Fibroblast of the aortic adventitia (primary cell): ENCODE results near the gene SPTBN4. TPM values are rescaled to one million over a fixed set of nuclear protein-coding genes. Genes with fewer than 3 reads are reported as not detected.
A peak's percentile ranks its signal among the peaks of the same experiment; 100 is the strongest.

ENCODE experiments used
- DNase-seq: peaks from one replicate; pipeline ENCODE4 v3.0.0-alpha.2; 2010; ENCODE audit warnings: low read depth
- H3K4me3 ChIP-seq: 2 replicates; pipeline ENCODE4 v1.5.1; 2011; ENCODE audit warnings: low read depth, mild to moderate bottlenecking, control low read depth, low read length, moderate library complexity
- total RNA-seq: library from RNA; depleted of rRNA; stranded (reverse); fragments of >200 nt; gene quantifications from 2 replicates; pipeline ENCODE4 v1.2.3, GENCODE V29; 2012; ENCODE audit warnings: low replicate concordance
- TF ChIP-seq, protein P1 (sequence below): IDR thresholded peaks from 2 replicates; pipeline ENCODE4 v1.5.1; 2011; ENCODE audit warnings: mild to moderate bottlenecking, low read length, control low read depth, inconsistent platforms; ENCODE audit not compliant: insufficient read depth

The SPTBN4 gene
- 3.5 and 9.5 TPM in 2 replicates for total RNA-seq

- DNase-seq = no peak
- TF ChIP-seq, protein P1, sequence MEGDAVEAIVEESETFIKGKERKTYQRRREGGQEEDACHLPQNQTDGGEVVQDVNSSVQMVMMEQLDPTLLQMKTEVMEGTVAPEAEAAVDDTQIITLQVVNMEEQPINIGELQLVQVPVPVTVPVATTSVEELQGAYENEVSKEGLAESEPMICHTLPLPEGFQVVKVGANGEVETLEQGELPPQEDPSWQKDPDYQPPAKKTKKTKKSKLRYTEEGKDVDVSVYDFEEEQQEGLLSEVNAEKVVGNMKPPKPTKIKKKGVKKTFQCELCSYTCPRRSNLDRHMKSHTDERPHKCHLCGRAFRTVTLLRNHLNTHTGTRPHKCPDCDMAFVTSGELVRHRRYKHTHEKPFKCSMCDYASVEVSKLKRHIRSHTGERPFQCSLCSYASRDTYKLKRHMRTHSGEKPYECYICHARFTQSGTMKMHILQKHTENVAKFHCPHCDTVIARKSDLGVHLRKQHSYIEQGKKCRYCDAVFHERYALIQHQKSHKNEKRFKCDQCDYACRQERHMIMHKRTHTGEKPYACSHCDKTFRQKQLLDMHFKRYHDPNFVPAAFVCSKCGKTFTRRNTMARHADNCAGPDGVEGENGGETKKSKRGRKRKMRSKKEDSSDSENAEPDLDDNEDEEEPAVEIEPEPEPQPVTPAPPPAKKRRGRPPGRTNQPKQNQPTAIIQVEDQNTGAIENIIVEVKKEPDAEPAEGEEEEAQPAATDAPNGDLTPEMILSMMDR = no peak
- H3K4me3 ChIP-seq = peak within 1 kb of the TSS; percentile 53
Observed at GRCh38 chr19:40466985-40467734, at the start of gene SPTBN4. TSS of gene SPTBN4 (plus strand) at chr19:40467001. CDS start at chr19:40472622, 5,621 bp downstream.

GRCh38 chr19:40417643-40417981 is 49.2 kb upstream of the SPTBN4 start:
- no peak for DNase-seq
- H3K4me3 ChIP-seq = no peak overlapping the region
- TF ChIP-seq, protein P1 = no peak

DNA sequence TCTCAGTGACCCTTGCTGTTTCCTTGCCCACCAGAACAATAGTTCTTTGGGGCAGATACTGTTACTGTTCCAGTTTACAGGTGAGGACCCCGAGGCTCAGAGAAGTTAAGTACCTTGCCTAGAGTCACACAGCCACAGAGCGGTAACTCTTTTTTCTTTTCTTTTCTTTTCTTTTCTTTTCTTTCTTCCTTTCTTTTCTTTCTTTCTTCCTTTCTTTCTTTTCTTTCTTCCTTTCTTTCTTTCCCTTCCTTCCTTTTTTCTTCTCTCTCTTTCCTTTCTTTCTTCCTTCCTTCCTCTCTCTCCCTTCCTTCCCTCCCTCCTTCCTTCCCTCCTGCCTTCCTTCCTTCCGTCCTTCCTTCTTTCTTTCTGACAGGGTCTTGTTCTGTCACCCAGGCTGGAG is 48.8 kb upstream of the SPTBN4 start:
- TF ChIP-seq, protein P1 = no peak
- H3K4me3 ChIP-seq = no peak overlapping the region
- no peak for DNase-seq

DNA sequence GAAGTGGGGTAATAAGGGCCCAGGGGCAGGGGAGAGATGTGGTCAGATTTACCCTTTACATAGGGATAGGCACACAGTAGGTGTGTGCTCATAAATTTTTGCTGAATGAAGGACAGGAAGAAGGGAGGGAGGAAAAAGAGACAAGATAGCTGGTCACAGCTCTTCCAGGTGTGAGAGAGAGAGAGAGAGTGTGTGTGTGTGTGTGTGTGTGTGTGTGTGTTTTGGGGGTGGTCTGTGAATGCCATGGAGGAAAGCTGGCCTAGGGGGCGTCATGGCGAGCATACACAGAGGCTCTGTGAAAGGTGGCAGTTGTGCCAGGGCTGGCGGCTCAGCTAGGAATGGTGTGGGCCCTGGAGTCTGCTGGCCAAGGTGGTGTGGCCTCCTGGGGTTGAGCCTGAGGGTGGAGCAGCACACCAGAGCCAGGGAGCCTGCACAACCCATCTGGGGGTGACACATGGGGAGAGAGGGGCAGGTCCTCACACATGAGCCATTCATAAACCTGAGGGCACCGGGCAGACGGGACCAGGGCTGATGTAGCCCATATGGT is 47.7 kb upstream of the SPTBN4 start:
- TF ChIP-seq, protein P1 = no peak
- H3K4me3 ChIP-seq = no peak overlapping the region
- no peak for DNase-seq

GRCh38 chr19:40419780-40420179 is 47.0 kb upstream of the SPTBN4 start:
- no peak for DNase-seq
- TF ChIP-seq, protein P1 = no peak
- H3K4me3 ChIP-seq = no peak overlapping the region

GRCh38 chr19:40420451-40420765 is 46.4 kb upstream of the SPTBN4 start:
- DNase-seq = no peak
- peak overlapping the region; percentile 75 for H3K4me3 ChIP-seq
- TF ChIP-seq, protein P1 = no peak
